NCI-H526 (cell line): Measurements from ENCODE around the gene SYMPK.
"Not testable (repeated sequence)": the region's sequence is repeated elsewhere in the genome, so short reads cannot be mapped to it uniquely, and the experiment has no call there.

Experiments
- DNase-seq, 2 experiments: peaks; one replicate each; lab custom pipeline; 2025; lab: John Stamatoyannopoulos, UW

The SYMPK gene

DNA sequence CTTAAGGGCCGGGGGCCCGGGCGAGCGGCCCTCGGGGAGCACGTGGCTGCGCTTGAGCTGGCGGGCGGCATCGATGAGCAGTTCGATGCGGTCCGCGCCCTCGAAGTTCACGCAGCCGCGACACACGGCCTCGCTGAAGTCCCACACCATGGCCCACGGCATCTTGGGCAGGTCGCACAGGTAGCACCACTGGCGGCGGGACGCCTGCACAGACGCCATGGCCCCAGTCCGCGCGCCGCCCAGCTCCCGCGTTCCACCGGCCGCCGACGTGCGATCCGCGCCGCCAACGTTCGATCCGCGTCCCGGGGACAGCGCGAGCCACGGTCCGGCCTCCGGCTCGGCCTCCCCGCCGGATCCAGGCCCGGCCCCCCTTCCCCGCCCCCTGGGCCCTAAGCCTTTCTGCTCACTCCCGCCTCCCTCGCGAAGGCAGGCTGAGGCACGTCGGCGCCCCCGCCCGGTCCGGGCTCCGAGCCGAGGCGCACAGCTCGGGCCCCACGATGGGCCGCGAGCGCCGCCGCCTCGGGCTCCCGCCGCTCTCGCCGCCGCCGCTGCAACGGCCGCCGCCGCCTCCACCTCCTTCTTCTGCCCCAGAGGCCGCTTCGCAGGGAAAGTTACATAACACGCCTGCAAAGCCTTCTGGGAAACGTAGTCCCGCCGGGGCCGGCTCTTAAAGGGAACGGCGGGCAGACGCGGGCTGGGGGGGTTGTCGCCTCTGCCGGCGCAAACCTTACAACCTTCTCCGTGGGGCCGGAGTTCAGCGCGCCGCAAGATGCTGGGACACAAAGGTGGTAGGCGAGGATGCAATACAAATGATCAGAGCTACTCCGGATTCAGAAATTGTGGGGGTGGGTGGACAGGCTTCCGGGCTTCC, 22.8 kb upstream of the SYMPK start, which contains the start of gene IRF2BP1:
IRF2BP1 (minus strand) TSS at position 586 of the 871 bp plus-strand sequence; CDS start at position 219, 367 bp downstream.
- peak; percentile 82 to 95 for DNase-seq

DNA sequence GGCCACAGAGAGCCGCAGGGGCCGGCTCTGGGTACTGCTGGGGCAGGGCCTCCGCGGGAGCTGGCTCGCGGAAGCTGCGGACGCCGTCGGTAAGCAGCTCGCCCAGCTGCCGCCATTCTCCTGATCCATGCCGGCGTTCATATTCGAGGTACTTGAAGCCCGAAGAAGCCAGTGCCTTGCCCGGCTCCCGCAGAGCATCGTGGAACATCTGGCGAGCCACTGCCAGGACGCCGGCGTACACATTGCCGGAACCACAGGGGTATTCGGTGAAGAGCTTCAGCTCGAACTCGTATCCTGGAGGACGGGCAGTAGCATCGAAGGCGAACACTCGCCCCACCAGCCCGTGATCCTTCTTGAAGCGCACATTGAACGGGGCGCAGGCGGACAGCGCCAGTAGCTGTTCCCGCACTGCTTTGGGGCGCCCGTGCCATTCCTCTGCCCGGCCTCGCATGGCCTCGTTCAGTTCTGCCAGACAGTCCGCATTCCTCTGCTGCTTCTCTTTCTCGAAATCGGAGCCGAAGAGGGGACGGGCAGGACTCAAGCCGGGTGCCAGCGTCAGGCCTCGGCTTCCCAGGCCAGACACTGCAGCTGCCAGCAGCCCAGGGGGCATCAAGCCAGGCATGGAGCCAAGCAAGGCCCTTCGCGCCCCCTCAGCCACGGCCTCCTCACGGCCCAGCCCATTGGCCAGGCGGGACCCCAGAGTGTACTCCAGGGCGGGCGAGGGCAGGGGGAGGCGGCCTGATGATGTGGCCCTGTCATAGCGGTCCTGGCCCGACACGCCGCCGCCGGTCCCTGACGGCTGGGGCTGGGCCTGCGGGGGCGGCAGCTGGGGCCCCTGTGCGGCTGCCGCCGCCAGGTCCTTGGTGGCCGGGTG, 22.0 kb upstream of the SYMPK start:
- DNase-seq: peak; percentile 30 to 56

GRCh38 chr19:45883881-45884681, 21.1 kb upstream of the SYMPK start:
- DNase-seq: peak in 1 of 2 experiments; percentile 51

DNA sequence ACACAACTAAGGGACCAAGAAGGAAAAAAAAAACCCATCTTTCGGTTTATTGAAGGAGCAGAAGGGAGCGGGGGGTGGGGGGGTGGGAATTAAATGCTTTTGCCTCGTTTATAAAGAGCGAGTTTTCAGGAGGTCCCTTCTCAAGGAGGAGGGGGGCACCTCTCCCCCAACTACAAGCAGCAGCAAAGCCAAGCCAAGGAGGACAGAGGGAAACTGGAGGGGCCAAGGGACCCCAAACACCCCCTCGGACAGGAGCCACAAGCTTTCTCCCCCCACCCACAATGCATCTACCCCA, 20.6 kb upstream of the SYMPK start:
- no peak for DNase-seq

GRCh38 chr19:45882652-45883585, 20.0 kb upstream of the SYMPK start:
- DNase-seq: peak; percentile 73 to 92

DNA sequence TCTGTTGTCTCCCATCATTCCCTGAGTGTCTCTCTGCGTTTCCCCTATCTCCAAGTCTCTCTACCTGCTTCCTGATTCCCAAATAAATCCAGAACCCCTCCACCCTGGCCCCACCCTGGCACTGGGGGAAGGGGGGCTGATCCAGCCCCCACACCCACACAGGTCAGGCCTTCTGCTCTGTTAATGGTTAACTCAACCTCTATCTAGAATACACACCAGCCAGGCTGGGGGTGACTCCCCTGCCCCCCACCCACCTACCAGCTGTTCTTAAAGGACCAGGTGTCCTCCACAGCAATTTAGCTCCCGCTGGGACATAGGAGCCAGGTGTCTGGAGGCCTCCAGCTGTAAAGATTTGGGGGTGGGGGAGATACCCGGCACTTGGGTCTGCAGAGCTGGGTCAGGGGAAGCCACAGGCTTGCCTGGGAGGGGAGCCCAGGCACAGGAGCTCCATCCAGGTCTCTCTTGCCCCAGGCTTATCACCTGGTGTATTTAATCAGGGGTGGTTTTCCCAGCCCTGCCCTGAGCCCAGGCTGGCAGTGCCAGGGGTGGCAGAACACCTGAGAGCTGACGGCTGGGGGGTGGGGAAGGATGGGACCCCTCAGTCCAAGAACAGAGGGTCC, 19.1 kb upstream of the SYMPK start:
- DNase-seq: peak; percentile 46 to 72

GRCh38 chr19:45881082-45881908, 18.3 kb upstream of the SYMPK start:
- DNase-seq: no peak

DNA sequence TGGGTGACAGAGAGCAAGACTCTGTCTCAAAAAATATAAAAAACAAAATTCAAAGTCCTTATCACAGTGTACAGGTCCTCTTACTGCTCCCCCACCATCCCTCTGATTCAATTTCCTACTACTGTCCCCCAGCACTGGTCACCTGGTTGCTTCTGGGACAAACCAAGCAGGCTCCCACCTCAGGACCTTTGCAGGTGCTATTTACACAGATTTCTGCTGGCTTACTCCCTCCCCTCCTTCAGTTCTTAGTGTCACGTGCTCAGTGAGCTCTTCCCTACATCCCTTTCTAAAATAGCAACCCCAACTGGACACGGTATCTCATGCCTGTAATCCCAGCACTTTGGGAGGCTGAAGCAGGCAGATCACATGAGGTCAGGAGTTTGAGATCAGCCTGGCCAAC, 17.0 kb upstream of the SYMPK start:
- DNase-seq: no peak

GRCh38 chr19:45879055-45879454, 16.1 kb upstream of the SYMPK start:
- peak in 1 of 2 experiments; percentile 21 for DNase-seq

GRCh38 chr19:45878043-45878794, 15.3 kb upstream of the SYMPK start:
- DNase-seq: no peak

DNA sequence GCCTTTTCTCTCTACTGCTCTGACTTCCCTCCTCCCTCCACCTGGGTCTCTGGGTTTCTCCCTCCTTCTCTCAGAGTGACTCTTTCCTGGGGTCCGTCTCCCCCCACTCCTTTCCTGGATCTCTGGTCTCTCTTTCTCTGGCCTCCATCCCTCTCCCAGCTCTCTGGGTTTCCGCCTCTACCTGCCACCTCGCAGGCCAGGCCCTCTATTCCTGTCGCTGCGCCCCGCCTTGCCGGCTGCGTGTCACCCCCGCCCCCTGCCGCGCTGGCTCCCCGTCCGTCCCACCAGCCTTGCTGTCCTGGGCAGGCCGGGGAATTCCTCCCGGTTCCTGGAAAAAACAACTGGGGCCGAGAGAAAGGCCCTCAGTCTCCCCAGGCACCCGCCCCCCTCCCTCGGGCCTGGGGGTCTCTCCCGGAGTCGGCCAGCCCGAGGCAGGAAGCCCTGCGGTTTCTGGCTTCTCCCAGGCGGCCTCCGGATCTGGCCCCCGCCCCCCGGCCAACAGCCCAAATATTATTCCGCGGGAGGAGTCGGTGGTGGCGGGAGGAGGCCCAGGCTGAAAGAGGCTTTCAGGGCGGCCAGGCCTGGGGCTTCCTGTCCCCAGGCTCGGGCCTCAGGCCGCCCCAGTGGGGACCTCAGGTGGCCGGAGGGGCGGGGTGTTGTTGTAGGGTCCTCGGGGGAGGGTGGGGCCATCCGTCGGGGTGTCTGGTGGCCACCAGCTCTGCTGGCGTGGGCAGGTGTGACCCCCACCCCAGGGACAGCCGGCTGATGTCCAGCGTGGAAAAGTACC, 13.7 kb upstream of the SYMPK start:
- DNase-seq: peak in 1 of 2 experiments; percentile 24

DNA sequence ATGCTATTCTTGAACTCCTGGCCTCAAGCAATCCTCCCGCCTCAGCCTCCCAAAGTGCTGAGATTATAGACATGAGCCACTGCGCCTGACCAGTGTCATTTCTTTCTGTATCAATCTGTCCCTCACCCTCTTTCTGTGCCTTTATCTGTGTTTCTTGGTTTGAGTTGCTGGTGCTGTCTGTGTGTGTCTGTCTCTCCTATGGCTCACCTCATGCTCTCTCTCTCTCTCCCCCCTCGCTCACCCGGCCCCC, 13.1 kb upstream of the SYMPK start:
- DNase-seq: no peak

GRCh38 chr19:45874620-45874966, 11.6 kb upstream of the SYMPK start:
- DNase-seq: no peak

GRCh38 chr19:45873219-45873772, 10.3 kb upstream of the SYMPK start:
- DNase-seq: no peak

- no peak for DNase-seq
Measured at GRCh38 chr19:45872095-45872919, 9.4 kb upstream of the SYMPK start.

DNA sequence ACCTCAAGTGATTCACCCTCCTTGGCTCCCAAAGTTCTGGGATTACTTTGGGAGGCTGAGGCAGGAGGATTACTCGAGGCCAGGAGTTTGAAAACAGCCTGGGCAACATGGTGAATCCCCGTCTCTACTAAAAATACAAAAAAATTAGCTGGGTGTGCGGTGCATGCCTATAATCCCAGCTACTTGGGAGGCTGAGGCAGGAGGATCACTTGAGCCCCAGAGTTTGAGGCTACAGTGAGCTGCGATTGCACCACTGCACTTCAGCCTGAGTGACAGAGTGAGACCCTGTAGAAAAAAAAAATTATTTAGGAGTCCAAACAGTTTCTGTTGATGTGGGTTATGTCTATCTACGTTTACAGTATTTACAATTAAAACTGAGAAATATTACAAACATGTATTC, 7.9 kb upstream of the SYMPK start:
- no peak for DNase-seq

GRCh38 chr19:45867241-45867640, 4.3 kb upstream of the SYMPK start:
- not testable (repeated sequence) for DNase-seq
